SK-N-SH (cell line): ENCODE results near the gene SUMF1. TPM values are rescaled to one million over a fixed set of nuclear protein-coding genes. Genes with fewer than 3 reads are reported as not detected.

ENCODE experiments used
- CTCF ChIA-PET: fragments of 300-600, 350-600 bp; formaldehyde crosslinking; extraction: SDS; loops from one replicate; lab custom pipeline; 2021; lab: Yijun Ruan, JAX
- POLR2A ChIA-PET: fragments of 350-600 bp; sonication (Branson Sonifier 250); formaldehyde crosslinking; extraction: SDS; loops from one replicate; lab custom pipeline; 2020; ENCODE audit warnings: antibody characterized with exemption, inconsistent platforms; lab: Yijun Ruan, JAX
- DNase-seq: peaks from one replicate; pipeline ENCODE4 v3.0.0; 2012
- H2AFZ ChIP-seq: fragments of 200-600 bp; sonication (generic); 2 replicates; pipeline ENCODE4 v1.8.1; 2016; ENCODE audit warnings: antibody characterized with exemption, mild to moderate bottlenecking, low read depth
- H3F3A ChIP-seq: fragments of 200-600 bp; sonication (generic); replicated peaks from 2 replicates; pipeline ENCODE3; 2016; ENCODE audit warnings: antibody characterized with exemption, mild to moderate bottlenecking; ENCODE audit not compliant: insufficient read depth
- H3K27ac ChIP-seq, 2 experiments: fragments of 200-500 bp in 1 of 2; fragments of 200-600 bp in 1 of 2; sonication (Bioruptor generic) in 1 of 2; sonication (generic), shearing (Covaris generic) in 1 of 2; 2 replicates each; pipeline versions ENCODE4 v1.5.1 to v1.6.1; 2014 to 2016; ENCODE audit warnings: low read depth in 2 of 2, inconsistent platforms in 1 of 2, low read length in 1 of 2, mild to moderate bottlenecking in 1 of 2, mixed read lengths in 1 of 2
- H3K27me3 ChIP-seq: fragments of 200-600 bp; sonication (generic), shearing (Covaris generic); 2 replicates; pipeline ENCODE4 v1.6.1; 2016; ENCODE audit warnings: mixed run types; ENCODE audit not compliant: insufficient read depth
- H3K36me3 ChIP-seq, 2 experiments: fragments of 200-500 bp in 1 of 2; fragments of 200-600 bp in 1 of 2; sonication (Bioruptor generic) in 1 of 2; sonication (generic) in 1 of 2; replicated peaks in 1 of 2; 2 replicates each; pipeline versions ENCODE3 to v1.5.1; 2014 to 2016; ENCODE audit warnings: low read length in 1 of 2, mild to moderate bottlenecking in 1 of 2; ENCODE audit not compliant: insufficient read depth in 2 of 2, control insufficient read depth in 1 of 2
- H3K4me1 ChIP-seq, 2 experiments: fragments of 200-500 bp in 1 of 2; fragments of 200-600 bp in 1 of 2; sonication (Bioruptor generic) in 1 of 2; sonication (generic), shearing (Covaris generic) in 1 of 2; 2 replicates each; pipeline versions ENCODE4 v1.5.1 to v1.6.1; 2014 to 2016; ENCODE audit warnings: low read depth in 1 of 2, low read length in 1 of 2, mixed run types in 1 of 2; ENCODE audit not compliant: insufficient read depth in 2 of 2, control insufficient read depth in 1 of 2
- H3K4me2 ChIP-seq: fragments of 200-600 bp; sonication (generic), shearing (Covaris generic); 2 replicates; pipeline ENCODE4 v1.6.1; 2017; ENCODE audit warnings: mixed run types
- H3K4me3 ChIP-seq, 2 experiments: fragments of 200-500 bp in 1 of 2; fragments of 200-600 bp in 1 of 2; sonication (Bioruptor generic) in 1 of 2; sonication (generic), shearing (Covaris generic) in 1 of 2; 2 replicates each; pipeline versions ENCODE4 v1.5.1 to v1.8.1; 2014 to 2016; ENCODE audit warnings: low read depth in 2 of 2, inconsistent platforms in 1 of 2, low read length in 1 of 2, mild to moderate bottlenecking in 1 of 2, mixed read lengths in 1 of 2, moderate library complexity in 1 of 2
- H3K79me2 ChIP-seq: fragments of 200-600 bp; sonication (generic); 2 replicates; pipeline ENCODE4 v1.8.1; 2017; ENCODE audit warnings: mild to moderate bottlenecking; ENCODE audit not compliant: insufficient read depth
- H3K9ac ChIP-seq: fragments of 200-600 bp; sonication (generic); 2 replicates; pipeline ENCODE4 v1.6.1; 2017; ENCODE audit warnings: mixed run types
- H3K9me2 ChIP-seq: fragments of 200-600 bp; sonication (generic); 2 replicates; pipeline ENCODE4 v1.6.1; 2017; ENCODE audit warnings: mixed run types
- H3K9me3 ChIP-seq: fragments of 200-600 bp; sonication (generic); 2 replicates; pipeline ENCODE4 v1.6.1; 2017; ENCODE audit warnings: mixed run types, mild to moderate bottlenecking, moderate library complexity
- H4K20me1 ChIP-seq: fragments of 200-600 bp; sonication (generic); 2 replicates; pipeline ENCODE4 v1.6.1; 2017; ENCODE audit warnings: mild to moderate bottlenecking, mixed run types; ENCODE audit not compliant: insufficient read depth
- EP300 ChIP-seq, 2 experiments: IDR thresholded peaks; 2 replicates each; pipeline versions ENCODE4 v1.4.0 to v1.6.1; 2012; ENCODE audit warnings: borderline replicate concordance in 1 of 2, low read depth in 1 of 2, low read length in 1 of 2
- EZH2phosphoT487 ChIP-seq: fragments of 200-600 bp; sonication (generic); IDR thresholded peaks from 2 replicates; pipeline ENCODE4 v1.6.1; 2017; ENCODE audit warnings: low read depth, mixed run types, mild to moderate bottlenecking, antibody characterized with exemption, moderate library complexity, borderline replicate concordance
- FOXM1 ChIP-seq: IDR thresholded peaks from 2 replicates; pipeline ENCODE4 v1.4.0; 2012; ENCODE audit warnings: low read depth, mild to moderate bottlenecking
- GABPA ChIP-seq: IDR thresholded peaks from 2 replicates; pipeline ENCODE4 v1.4.0; 2012; ENCODE audit warnings: low read depth, mild to moderate bottlenecking
- GATA2 ChIP-seq: sonication (generic); formaldehyde crosslinking; IDR thresholded peaks from 2 replicates; pipeline ENCODE4 v1.5.0; 2020; ENCODE audit warnings: mild to moderate bottlenecking, missing genetic modification reagents
- MEF2A ChIP-seq: IDR thresholded peaks from 2 replicates; pipeline ENCODE4 v1.4.0; 2012; ENCODE audit warnings: low read depth, borderline replicate concordance
- MXI1 ChIP-seq: IDR thresholded peaks from 2 replicates; pipeline ENCODE4 v1.6.1; 2012; ENCODE audit warnings: mild to moderate bottlenecking, low read depth, low read length, improper control_type of control experiment
- NFIC ChIP-seq: IDR thresholded peaks from 2 replicates; pipeline ENCODE4 v1.4.0; 2012; ENCODE audit warnings: borderline replicate concordance
- NRF1 ChIP-seq: IDR thresholded peaks from 2 replicates; pipeline ENCODE4 v1.6.1; 2012; ENCODE audit warnings: low read depth, mild to moderate bottlenecking, low read length
- RAD21 ChIP-seq: IDR thresholded peaks from 2 replicates; pipeline ENCODE4 v1.6.1; 2012; ENCODE audit warnings: mild to moderate bottlenecking, low read length
- RCOR1 ChIP-seq: fragments of 150-350 bp; IDR thresholded peaks from 2 replicates; pipeline ENCODE4 v1.6.1; 2017; ENCODE audit warnings: antibody characterized with exemption, low read length
- RFX5 ChIP-seq: IDR thresholded peaks from 2 replicates; pipeline ENCODE4 v1.6.1; 2012; ENCODE audit warnings: mild to moderate bottlenecking, improper control_type of control experiment, low read length
- RXRA ChIP-seq: IDR thresholded peaks from 2 replicates; pipeline ENCODE4 v1.4.0; 2012; ENCODE audit warnings: low read depth, mild to moderate bottlenecking, borderline replicate concordance
- TAF1 ChIP-seq: IDR thresholded peaks from 2 replicates; pipeline ENCODE4 v1.6.1; 2012; ENCODE audit warnings: low read depth, mild to moderate bottlenecking, low read length, moderate library complexity, borderline replicate concordance
- WGBS: methylation state at CpG from one replicate; pipeline ENCODE4 v1.1.6; 2017; ENCODE audit warnings: low lambda C conversion rate; 5-methylcytosine and 5-hydroxymethylcytosine counted together
- polyA plus RNA-seq, 3 experiments: library from polyadenylated mRNA; depleted of rRNA; stranded (reverse); fragments of >200 nt; gene quantifications; 2 replicates each; pipeline ENCODE4 v1.2.3, GENCODE V29; 2012
- TF ChIP-seq, protein P1 (sequence below): IDR thresholded peaks from 2 replicates; pipeline ENCODE4; 2012
- TF ChIP-seq, protein P2 (sequence below): fragments of 150-350 bp; IDR thresholded peaks from 2 replicates; pipeline ENCODE4 v1.6.1; 2016; ENCODE audit warnings: mild to moderate bottlenecking, low read depth, low read length

The SUMF1 gene
- polyA plus RNA-seq, 1 of the 3 experiments (the other 2 are of a cell fraction) = 56.9 TPM

DNA sequence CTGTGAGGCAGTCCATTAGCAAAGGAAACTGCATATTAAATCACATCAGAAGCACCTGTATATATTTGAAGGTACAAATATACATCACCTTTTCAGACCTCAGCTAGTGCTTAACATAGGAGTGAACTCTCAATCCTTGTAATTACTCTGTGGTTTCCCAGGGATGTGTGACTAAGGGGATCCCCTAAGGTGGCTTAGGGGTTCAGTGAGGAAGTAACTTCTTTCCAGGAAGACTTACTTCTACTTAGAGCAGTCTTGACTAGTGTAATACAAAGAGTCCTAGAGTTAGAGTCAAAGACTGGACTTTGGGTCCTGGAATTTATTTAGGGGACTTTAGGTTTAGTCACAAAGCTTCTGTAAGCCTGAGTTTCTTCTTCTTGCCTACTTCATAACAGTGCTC is 8.7 kb upstream of the SUMF1 start:
- no peaks in the 10 kb centered on the region for H3K9me3 ChIP-seq
- H4K20me1 ChIP-seq = no peaks in the 10 kb centered on the region
- H3K27ac ChIP-seq = no peak overlapping the region
- no peak overlapping the region for H3K9ac ChIP-seq
- no peak overlapping the region for H2AFZ ChIP-seq
- H3K27me3 ChIP-seq = peaks cover 6% of the 10 kb centered on the region; the same call in 1 of the 2 replicates
- POLR2A ChIA-PET = interaction anchor here (1.0 kb wide), 1 partner anchor 17 kb away, joined by 4 read pairs; the partner anchor contains the start of gene ITPR1
- no peak for DNase-seq
- no peaks in the 10 kb centered on the region for H3F3A ChIP-seq
- H3K9me2 ChIP-seq = no peaks in the 10 kb centered on the region
- CTCF ChIA-PET = no interaction called here
- no peaks in the 10 kb centered on the region for H3K36me3 ChIP-seq
- no peaks in the 10 kb centered on the region for H3K79me2 ChIP-seq
- no peaks in the 10 kb centered on the region for H3K4me1 ChIP-seq
- H3K4me2 ChIP-seq = no peak overlapping the region
- TF ChIP-seq EZH2phosphoT487 (no peak), MXI1 (no peak), GATA2 (CRISPR knock-in tag) (no peak), RAD21 (no peak), RXRA (no peak), RFX5 (no peak), NRF1 (no peak), TAF1 (no peak), MEF2A (no peak), FOXM1 (no peak), GABPA (no peak), EP300 (IDR thresholded peaks at IDR 0.05; ENCODE audit: borderline replicate concordance in 1 of 2, low read depth in 1 of 2, low read length in 1 of 2) (no peak), RCOR1 (no peak)
- TF ChIP-seq, protein P1, sequence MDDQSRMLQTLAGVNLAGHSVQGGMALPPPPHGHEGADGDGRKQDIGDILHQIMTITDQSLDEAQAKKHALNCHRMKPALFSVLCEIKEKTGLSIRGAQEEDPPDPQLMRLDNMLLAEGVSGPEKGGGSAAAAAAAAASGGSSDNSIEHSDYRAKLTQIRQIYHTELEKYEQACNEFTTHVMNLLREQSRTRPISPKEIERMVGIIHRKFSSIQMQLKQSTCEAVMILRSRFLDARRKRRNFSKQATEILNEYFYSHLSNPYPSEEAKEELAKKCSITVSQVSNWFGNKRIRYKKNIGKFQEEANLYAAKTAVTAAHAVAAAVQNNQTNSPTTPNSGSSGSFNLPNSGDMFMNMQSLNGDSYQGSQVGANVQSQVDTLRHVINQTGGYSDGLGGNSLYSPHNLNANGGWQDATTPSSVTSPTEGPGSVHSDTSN = no peak
- TF ChIP-seq, protein P2, sequence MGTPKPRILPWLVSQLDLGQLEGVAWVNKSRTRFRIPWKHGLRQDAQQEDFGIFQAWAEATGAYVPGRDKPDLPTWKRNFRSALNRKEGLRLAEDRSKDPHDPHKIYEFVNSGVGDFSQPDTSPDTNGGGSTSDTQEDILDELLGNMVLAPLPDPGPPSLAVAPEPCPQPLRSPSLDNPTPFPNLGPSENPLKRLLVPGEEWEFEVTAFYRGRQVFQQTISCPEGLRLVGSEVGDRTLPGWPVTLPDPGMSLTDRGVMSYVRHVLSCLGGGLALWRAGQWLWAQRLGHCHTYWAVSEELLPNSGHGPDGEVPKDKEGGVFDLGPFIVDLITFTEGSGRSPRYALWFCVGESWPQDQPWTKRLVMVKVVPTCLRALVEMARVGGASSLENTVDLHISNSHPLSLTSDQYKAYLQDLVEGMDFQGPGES = no peak
- H3K4me3 ChIP-seq = no peak overlapping the region

GRCh38 chr3:4474683-4475490 is 7.8 kb upstream of the SUMF1 start:
- ChIA-PET POLR2A (no interaction called here), CTCF (interaction anchor here (1.0 to 1.2 kb wide), 4 partner anchors 17 to 124 kb away, joined by 3 to 5 read pairs (median 3); no protein-coding TSS in a partner anchor)
- Histone ChIP-seq H3K4me3 (no peak overlapping the region), H2AFZ (no peak overlapping the region), H3K4me1 (no peaks in the 10 kb centered on the region), H3K4me2 (0 out of 2 replicates have a peak overlapping the region, but pooled peaks have one; percentile 4), H3K9me3 (no peaks in the 10 kb centered on the region), H4K20me1 (no peaks in the 10 kb centered on the region), H3K27ac (no peak overlapping the region), H3K79me2 (no peaks in the 10 kb centered on the region), H3K27me3 (peaks cover 6% of the 10 kb centered on the region; the same call in 1 of the 2 replicates), H3K9me2 (no peaks in the 10 kb centered on the region), H3F3A (no peaks in the 10 kb centered on the region), H3K9ac (no peak overlapping the region), H3K36me3 (no peaks in the 10 kb centered on the region)
- DNase-seq = no peak
- 49% methylated on average over 7 of the region's 7 CpGs for WGBS
- TF ChIP-seq NFIC = peak; percentile 61
- TF ChIP-seq RXRA = no peak
